HG03045 (cell line): ENCODE measurements around the gene OBSCN.
"Not testable (repeated sequence)": the region's sequence is repeated elsewhere in the genome, so short reads cannot be mapped to it uniquely, and the experiment has no call there.

Experiments used
- ATAC-seq: cut with Tn5 transposase; IDR thresholded peaks from one replicate; pipeline ENCODE4 v1.9.1; 2021; ENCODE audit warnings: mild to moderate bottlenecking, moderate library complexity; ENCODE audit not compliant: unreplicated experiment

Gene OBSCN

GRCh38 chr1:228249513-228250305 is 41.9 kb downstream of the OBSCN start:
- no peak for ATAC-seq

- ATAC-seq, result not testable (repeated sequence)
Observed at GRCh38 chr1:228252476-228252875, 44.6 kb downstream of the OBSCN start.

GRCh38 chr1:228256626-228257375 is 49.0 kb downstream of the OBSCN start:
- ATAC-seq, result no peak

- no peak for ATAC-seq
Observed at GRCh38 chr1:228258486-228258885, 50.6 kb downstream of the OBSCN start.

GRCh38 chr1:228259368-228259894 is 51.6 kb downstream of the OBSCN start:
- no peak for ATAC-seq

GRCh38 chr1:228259951-228260350 is 52.1 kb downstream of the OBSCN start:
- no peak for ATAC-seq

- no peak for ATAC-seq
Observed at GRCh38 chr1:228261706-228262105, 53.9 kb downstream of the OBSCN start.

- ATAC-seq, result no peak
Observed at GRCh38 chr1:228262475-228262874, 54.6 kb downstream of the OBSCN start.

GRCh38 chr1:228263636-228264035 is 55.8 kb downstream of the OBSCN start:
- ATAC-seq, result no peak

- no peak for ATAC-seq
Observed at GRCh38 chr1:228264090-228264829, 56.4 kb downstream of the OBSCN start.

GRCh38 chr1:228265167-228265566 is 57.3 kb downstream of the OBSCN start:
- no peak for ATAC-seq

- ATAC-seq, result no peak
Observed at GRCh38 chr1:228267962-228268880, 60.4 kb downstream of the OBSCN start.

- no peak for ATAC-seq
Observed at GRCh38 chr1:228268881-228269265, 61.0 kb downstream of the OBSCN start.

- ATAC-seq, result not testable (repeated sequence)
Observed at GRCh38 chr1:228269431-228269830, 61.6 kb downstream of the OBSCN start.

GRCh38 chr1:228270032-228270431 is 62.2 kb downstream of the OBSCN start:
- no peak for ATAC-seq

GRCh38 chr1:228271701-228272251 is 63.9 kb downstream of the OBSCN start:
- ATAC-seq, result no peak

GRCh38 chr1:228272331-228272791 is 64.5 kb downstream of the OBSCN start:
- no peak for ATAC-seq

- no peak for ATAC-seq
Observed at GRCh38 chr1:228272831-228273571, 65.2 kb downstream of the OBSCN start.
